A549 (cell line): Measurements from ENCODE around the gene NMNAT2.

Source experiments
- CEBPB ChIP-seq, 2 experiments: fragments of >200 bp in 1 of 2; sonication (Bioruptor Twin) in 1 of 2; formaldehyde crosslinking in 1 of 2; IDR thresholded peaks; 2 replicates each; pipeline ENCODE4 v1.6.1; 2012 to 2016
- EP300 ChIP-seq, 2 experiments: fragments of >200 bp; sonication (Bioruptor Twin); formaldehyde crosslinking; IDR thresholded peaks; 2 replicates in 1 of 2; 3 replicates in 1 of 2; pipeline ENCODE4 v1.6.1; 2016 to 2017
- MAZ ChIP-seq: fragments of 150-350 bp; IDR thresholded peaks from 2 replicates; pipeline ENCODE4 v1.6.1; 2014; ENCODE audit warnings: antibody characterized with exemption, low read depth, low read length, borderline replicate concordance
- TF ChIP-seq, protein P1 (sequence below): fragments of 250-450 bp; sonication (Bioruptor Pico); IDR thresholded peaks from 2 replicates; pipeline ENCODE4 v1.5.0; 2021; ENCODE audit warnings: mild to moderate bottlenecking, moderate library complexity, borderline replicate concordance

DNA sequence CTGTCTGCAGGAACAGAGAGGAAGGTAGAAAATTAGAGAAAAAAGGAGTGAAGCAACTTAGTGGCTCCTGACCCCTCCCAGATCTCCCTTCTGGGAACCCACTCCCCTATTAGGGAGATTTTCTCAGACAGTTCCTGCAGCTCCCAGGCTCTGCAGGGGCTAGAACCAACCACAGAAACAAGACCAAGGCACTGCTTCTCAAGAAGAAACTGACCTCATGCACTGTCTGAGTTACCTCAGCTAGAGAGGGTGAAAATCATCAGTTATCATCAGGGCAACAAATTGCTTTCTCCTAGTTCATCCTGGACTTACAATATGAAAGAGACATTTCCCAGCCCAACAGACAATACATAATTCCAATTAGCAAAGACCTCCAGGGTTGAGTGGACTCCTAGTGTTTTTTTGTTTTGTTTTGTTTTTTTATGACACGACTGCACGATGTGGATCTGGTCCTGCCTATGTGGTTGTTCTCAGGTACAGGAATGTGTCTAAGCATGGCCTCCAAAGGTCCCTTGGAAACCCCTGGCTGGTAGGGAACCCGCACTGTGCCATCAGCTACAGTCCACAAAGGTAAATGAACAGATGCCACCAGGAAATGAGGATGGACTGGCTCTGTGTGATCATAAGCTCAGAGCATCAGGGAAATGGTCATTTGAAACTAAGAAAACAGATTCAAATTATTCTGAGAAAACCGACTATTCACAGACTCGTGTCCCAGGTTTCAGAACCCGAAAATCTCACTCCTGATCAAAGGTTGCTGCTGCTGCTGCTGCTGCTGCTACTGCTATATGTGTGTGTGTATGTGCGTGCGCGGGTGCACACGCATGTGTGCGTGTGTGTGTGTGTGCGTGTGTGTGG is 166.8 kb downstream of the NMNAT2 start:
- TF ChIP-seq EP300 (IDR thresholded peaks at IDR 0.05) = no peak
- no peak for TF ChIP-seq MAZ
- TF ChIP-seq CEBPB (IDR thresholded peaks at IDR 0.05) = no peak
- TF ChIP-seq, protein P1, sequence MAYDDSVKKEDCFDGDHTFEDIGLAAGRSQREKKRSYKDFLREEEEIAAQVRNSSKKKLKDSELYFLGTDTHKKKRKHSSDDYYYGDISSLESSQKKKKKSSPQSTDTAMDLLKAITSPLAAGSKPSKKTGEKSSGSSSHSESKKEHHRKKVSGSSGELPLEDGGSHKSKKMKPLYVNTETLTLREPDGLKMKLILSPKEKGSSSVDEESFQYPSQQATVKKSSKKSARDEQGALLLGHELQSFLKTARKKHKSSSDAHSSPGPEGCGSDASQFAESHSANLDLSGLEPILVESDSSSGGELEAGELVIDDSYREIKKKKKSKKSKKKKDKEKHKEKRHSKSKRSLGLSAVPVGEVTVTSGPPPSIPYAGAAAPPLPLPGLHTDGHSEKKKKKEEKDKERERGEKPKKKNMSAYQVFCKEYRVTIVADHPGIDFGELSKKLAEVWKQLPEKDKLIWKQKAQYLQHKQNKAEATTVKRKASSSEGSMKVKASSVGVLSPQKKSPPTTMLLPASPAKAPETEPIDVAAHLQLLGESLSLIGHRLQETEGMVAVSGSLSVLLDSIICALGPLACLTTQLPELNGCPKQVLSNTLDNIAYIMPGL (CRISPR knock-in tag) = no peak
